Right lobe of liver (tissue), 6 donors: ENCODE data around the gene SYNE3. TPM values are rescaled to one million over a fixed set of nuclear protein-coding genes. Genes with fewer than 3 reads are reported as not detected.

Experiments used
- ATAC-seq, 4 donors: fragments of 200-7000 bp; cut with Tn5 transposase; one replicate each; pipeline ENCODE4 v1.9.1; 2020; ENCODE audit warnings: mild to moderate bottlenecking in 4 of 4, moderate library complexity in 4 of 4
- DNase-seq, 3 donors: peaks; one replicate each; pipeline ENCODE4 v3.0.0-alpha.2; 2020
- H3K27ac ChIP-seq, 3 donors: fragments of 200-600 bp; one replicate each; pipeline ENCODE4 v1.8.0; 2022
- H3K27me3 ChIP-seq, 2 donors: fragments of 200-600 bp; one replicate each; pipeline ENCODE4 v1.8.0; 2022
- H3K36me3 ChIP-seq, 4 donors: fragments of 200-600 bp; sonication (generic) in 1 of 4; one replicate each; pipeline versions ENCODE4 v1.5.1 to v1.8.0; 2017 to 2022; ENCODE audit warnings: control low read depth in 1 of 4
- H3K4me1 ChIP-seq, 4 donors: fragments of 200-600 bp; sonication (generic) in 1 of 4; one replicate each; pipeline versions ENCODE4 v1.5.1 to v1.8.0; 2017 to 2022; ENCODE audit warnings: control low read depth in 1 of 4
- H3K4me3 ChIP-seq, 3 donors: fragments of 200-600 bp; one replicate each; pipeline ENCODE4 v1.8.0; 2022
- H3K9me3 ChIP-seq, 4 donors: fragments of 200-600 bp; sonication (generic) in 1 of 4; one replicate each; pipeline versions ENCODE4 v1.5.1 to v1.8.0; 2017 to 2022; ENCODE audit warnings: control low read depth in 1 of 4
- CTCF ChIP-seq, 4 donors: fragments of 200-600 bp in 3 of 4; fragments of 450-650 bp in 1 of 4; IDR thresholded peaks; one replicate each; pipeline versions ENCODE4 v1.5.1 to v1.8.0; 2016 to 2022; ENCODE audit warnings: antibody characterized with exemption in 4 of 4, mild to moderate bottlenecking in 2 of 4
- POLR2A ChIP-seq: fragments of 450-650 bp; IDR thresholded peaks from one replicate; pipeline ENCODE4 v1.6.1; 2017; ENCODE audit warnings: antibody characterized with exemption, mild to moderate bottlenecking
- WGBS: methylation state at CpG from one replicate; pipeline ENCODE4 v1.1.6; 2018; ENCODE audit warnings: low coverage, low lambda C conversion rate; ENCODE audit not compliant: insufficient coverage; ENCODE audit errors: missing lambda C conversion rate; 5-methylcytosine and 5-hydroxymethylcytosine counted together
- intact Hi-C, 2 donors: fragments of 100-400 bp; cut with DNase I; formaldehyde crosslinking; loops; one replicate each; pipeline versions ENCODE4 v1.11.2 to v1.14.1; 2022
- long read RNA-seq: library from polyadenylated mRNA; unstranded; transcript quantifications from one replicate; pipeline ENCODE4 v2.0.0, GENCODE V29; 2019
- total RNA-seq, 6 experiments: library from RNA; depleted of rRNA in 2 of 6; stranded (reverse); fragments of >200 nt in 2 of 6; fragmentation: NEBNext Ultra II Directional in 3 of 6; extraction: Animal tissue kit (Norgen Biotek cat#: 25700) in 3 of 6; gene quantifications; one replicate each; pipeline versions ENCODE4 v1.1.0 to v1.2.4, GENCODE V29; 2016 to 2023
- donor health status: DM: no; HTN: yes; CAD: no.
- donor health status: DM: no; HTN: no; CAD: no.
- donor health status: DM: no; HTN: no; CAD: no.
- donor health status: DM: no; HTN: yes; CAD: no.
- donor health status: DM: no; HTN: yes; CAD: no.

SYNE3 gene
- 10 to 100 TPM in 1 of 6 experiments, 1 to 10 TPM in 5; 3.7 to 11.6 (median 5.0) TPM for total RNA-seq
- long read RNA-seq, result 0 reads

GRCh38 chr14:95516554-95517181 is at the start of gene SYNE3:
Gene SYNE3 (minus strand): TSS chr14:95516650. CDS start chr14:95475821, 40,829 bp downstream.
- Histone ChIP-seq H3K4me3 (peak within 1 kb of the TSS; percentile 71 to 89 (median 81)), H3K9me3 (no peaks in the 10 kb centered on the region), H3K36me3 (no peaks in the 10 kb centered on the region), H3K27me3 (no peaks in the 10 kb centered on the region), H3K27ac (peak within 1 kb of the TSS; percentile 62 to 80 (median 67)), H3K4me1 (peaks cover 0 to 31% (median 2%) of the 10 kb centered on the region in 4 donors)
- TF ChIP-seq CTCF (IDR thresholded peaks at IDR 0.05) (no peak), POLR2A (no peak)
- intact Hi-C loops, result no loop called here
- ATAC-seq (peak; percentile 72 to 88 (median 81)), DNase-seq (peak; percentile 76 to 79 (median 78))
- WGBS, result 58% methylated on average over 12 of the region's 60 CpGs

GRCh38 chr14:95564060-95564459 is 47.6 kb upstream of the SYNE3 start:
- Histone ChIP-seq H3K4me3 (no peak overlapping the region), H3K4me1 (peaks cover 0 to 4% (median 1%) of the 10 kb centered on the region in 4 donors), H3K27ac (no peak overlapping the region), H3K36me3 (no peaks in the 10 kb centered on the region), H3K27me3 (no peaks in the 10 kb centered on the region), H3K9me3 (no peaks in the 10 kb centered on the region)
- 83% methylated on average over 1 of the region's 4 CpGs for WGBS
- no peak for TF ChIP-seq CTCF (IDR thresholded peaks at IDR 0.05)
- no peak for TF ChIP-seq POLR2A
- ATAC-seq (no peak), DNase-seq (no peak)
- intact Hi-C loops, result loop anchor here (10.0 kb wide), 4 partner anchors 121 to 431 kb away; partner anchors contain the start of gene TCL1B (in 1 of the 2)

GRCh38 chr14:95562892-95563685 is 46.6 kb upstream of the SYNE3 start:
- Histone ChIP-seq H3K4me1 (peaks cover 0 to 5% (median 1%) of the 10 kb centered on the region in 4 donors), H3K36me3 (no peaks in the 10 kb centered on the region), H3K27me3 (no peaks in the 10 kb centered on the region), H3K4me3 (peak overlapping the region in 2 of 3 donors; percentile 19 to 27), H3K9me3 (no peaks in the 10 kb centered on the region), H3K27ac (no peak overlapping the region)
- no peak for TF ChIP-seq CTCF (IDR thresholded peaks at IDR 0.05)
- no peak for TF ChIP-seq POLR2A
- 57% methylated on average over 15 of the region's 18 CpGs for WGBS
- intact Hi-C loops, result loop anchor here (10.0 kb wide), 4 partner anchors 122 to 432 kb away; partner anchors contain the start of gene TCL1B (in 1 of the 2)
- ATAC-seq, result peak; percentile 57 to 81 (median 70)
- DNase-seq, result peak in 1 of 3 donors; percentile 48

GRCh38 chr14:95561001-95561412 is 44.6 kb upstream of the SYNE3 start:
- ATAC-seq, result peak; percentile 97 to 99 (median 99)
- 7% methylated on average over 14 of the region's 14 CpGs for WGBS

More at GRCh38 chr14:95561001-95561412, 44.6 kb upstream of the SYNE3 start:
- TF ChIP-seq CTCF (IDR thresholded peaks at IDR 0.05) (peak; percentile 95 to 99 (median 98)), POLR2A (no peak)
- intact Hi-C loops, result loop anchor here (10.0 kb wide), 4 partner anchors 124 to 434 kb away; partner anchors contain the start of gene TCL1B (in 1 of the 2)
- Histone ChIP-seq H3K27ac (no peak overlapping the region), H3K9me3 (no peaks in the 10 kb centered on the region), H3K36me3 (no peaks in the 10 kb centered on the region), H3K4me3 (no peak overlapping the region), H3K4me1 (peaks cover 0 to 5% (median 1%) of the 10 kb centered on the region in 4 donors), H3K27me3 (no peaks in the 10 kb centered on the region)
- peak; percentile 86 to 88 (median 88) for DNase-seq
